NT2/D1 (cell line): ENCODE measurements around the gene ZBTB46.

Experiments
- SUZ12 ChIP-seq: IDR thresholded peaks from 2 replicates; pipeline ENCODE4 v1.6.1; 2011; ENCODE audit not compliant: insufficient read length, insufficient read depth; ENCODE audit errors: extremely low read depth
- YY1 ChIP-seq: IDR thresholded peaks from 2 replicates; pipeline ENCODE4 v1.6.1; 2011; ENCODE audit not compliant: insufficient read length, insufficient read depth
- ZNF274 ChIP-seq: IDR thresholded peaks from 2 replicates; pipeline ENCODE4 v1.6.1; 2011; ENCODE audit warnings: mild to moderate bottlenecking, low read depth, low read length

GRCh38 chr20:63831646-63831992 is 555 bp upstream of the ZBTB46 start:
- TF ChIP-seq YY1 (no peak), ZNF274 (no peak), SUZ12 (no peak)
